Progenitor cell of endocrine pancreas (in vitro differentiated cells): Measurements from ENCODE around the gene CST7. TPM values are rescaled to one million over a fixed set of nuclear protein-coding genes. Genes with fewer than 3 reads are reported as not detected.

Experiments
- DNase-seq: peaks from one replicate; pipeline ENCODE4 v3.0.0; 2021; ENCODE audit warnings: low spot score; ENCODE audit not compliant: unreplicated experiment
- H3K27ac Mint-ChIP-seq: 2 replicates; pipeline ENCODE4 v1.8.0; 2021; ENCODE audit warnings: mild to moderate bottlenecking, moderate library complexity, mixed read lengths
- H3K27me3 Mint-ChIP-seq: 2 replicates; pipeline ENCODE4 v1.8.0; 2021; ENCODE audit warnings: mixed read lengths
- H3K36me3 Mint-ChIP-seq: 2 replicates; pipeline ENCODE4 v1.8.0; 2022; ENCODE audit warnings: mixed read lengths; ENCODE audit not compliant: insufficient read depth
- H3K4me1 Mint-ChIP-seq: 2 replicates; pipeline ENCODE4 v1.8.0; 2021; ENCODE audit warnings: low read depth, mixed read lengths
- H3K4me3 Mint-ChIP-seq: 2 replicates; pipeline ENCODE4 v1.8.0; 2021; ENCODE audit warnings: low read depth, mild to moderate bottlenecking, moderate library complexity, mixed read lengths
- H3K9me3 Mint-ChIP-seq: 2 replicates; pipeline ENCODE4 v1.8.0; 2021; ENCODE audit warnings: low read depth, mixed read lengths
- total RNA-seq: library from RNA; stranded (reverse); gene quantifications from 2 replicates; pipeline ENCODE4 v1.2.1, GENCODE V29; 2021
- TF ChIP-seq, protein P1 (sequence below): fragments of 200-600 bp; sonication (generic); IDR thresholded peaks from one replicate; pipeline ENCODE4 v1.5.0; 2021; ENCODE audit warnings: antibody characterized with exemption, mild to moderate bottlenecking; ENCODE audit not compliant: unreplicated experiment

Gene CST7
- total RNA-seq, 1 donor from 2014 or later, result not detected

GRCh38 chr20:24954151-24954550 is 5.1 kb downstream of the CST7 start:
- Mint-ChIP-seq H3K27me3 (no peaks in the 10 kb centered on the region), H3K36me3 (no peaks in the 10 kb centered on the region), H3K4me3 (no peak overlapping the region), H3K27ac (no peak overlapping the region), H3K4me1 (no peaks in the 10 kb centered on the region), H3K9me3 (no peaks in the 10 kb centered on the region)
- TF ChIP-seq, protein P1, sequence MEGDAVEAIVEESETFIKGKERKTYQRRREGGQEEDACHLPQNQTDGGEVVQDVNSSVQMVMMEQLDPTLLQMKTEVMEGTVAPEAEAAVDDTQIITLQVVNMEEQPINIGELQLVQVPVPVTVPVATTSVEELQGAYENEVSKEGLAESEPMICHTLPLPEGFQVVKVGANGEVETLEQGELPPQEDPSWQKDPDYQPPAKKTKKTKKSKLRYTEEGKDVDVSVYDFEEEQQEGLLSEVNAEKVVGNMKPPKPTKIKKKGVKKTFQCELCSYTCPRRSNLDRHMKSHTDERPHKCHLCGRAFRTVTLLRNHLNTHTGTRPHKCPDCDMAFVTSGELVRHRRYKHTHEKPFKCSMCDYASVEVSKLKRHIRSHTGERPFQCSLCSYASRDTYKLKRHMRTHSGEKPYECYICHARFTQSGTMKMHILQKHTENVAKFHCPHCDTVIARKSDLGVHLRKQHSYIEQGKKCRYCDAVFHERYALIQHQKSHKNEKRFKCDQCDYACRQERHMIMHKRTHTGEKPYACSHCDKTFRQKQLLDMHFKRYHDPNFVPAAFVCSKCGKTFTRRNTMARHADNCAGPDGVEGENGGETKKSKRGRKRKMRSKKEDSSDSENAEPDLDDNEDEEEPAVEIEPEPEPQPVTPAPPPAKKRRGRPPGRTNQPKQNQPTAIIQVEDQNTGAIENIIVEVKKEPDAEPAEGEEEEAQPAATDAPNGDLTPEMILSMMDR, result no peak
- no peak for DNase-seq

GRCh38 chr20:24954566-24954965 is 5.5 kb downstream of the CST7 start:
- Mint-ChIP-seq H3K27me3 (no peaks in the 10 kb centered on the region), H3K4me3 (no peak overlapping the region), H3K27ac (no peak overlapping the region), H3K36me3 (no peaks in the 10 kb centered on the region), H3K4me1 (no peaks in the 10 kb centered on the region), H3K9me3 (no peaks in the 10 kb centered on the region)
- DNase-seq, result no peak
- TF ChIP-seq, protein P1, result no peak

GRCh38 chr20:24955045-24955444 is 6.0 kb downstream of the CST7 start:
- Mint-ChIP-seq H3K4me3 (no peak overlapping the region), H3K9me3 (no peaks in the 10 kb centered on the region), H3K4me1 (no peaks in the 10 kb centered on the region), H3K27me3 (no peaks in the 10 kb centered on the region), H3K27ac (no peak overlapping the region), H3K36me3 (no peaks in the 10 kb centered on the region)
- DNase-seq, result no peak
- TF ChIP-seq, protein P1, result no peak

- no peak overlapping the region for H3K27ac Mint-ChIP-seq
- H3K27me3 Mint-ChIP-seq, result no peaks in the 10 kb centered on the region
- H3K36me3 Mint-ChIP-seq, result peaks cover 2% of the 10 kb centered on the region
- TF ChIP-seq, protein P1, result no peak
- H3K4me3 Mint-ChIP-seq, result no peak overlapping the region
- no peak for DNase-seq
- no peaks in the 10 kb centered on the region for H3K9me3 Mint-ChIP-seq
- H3K4me1 Mint-ChIP-seq, result peaks cover 2% of the 10 kb centered on the region
These were observed 7.2 kb downstream of the CST7 start for GRCh38 chr20:24956001-24956841.

DNA sequence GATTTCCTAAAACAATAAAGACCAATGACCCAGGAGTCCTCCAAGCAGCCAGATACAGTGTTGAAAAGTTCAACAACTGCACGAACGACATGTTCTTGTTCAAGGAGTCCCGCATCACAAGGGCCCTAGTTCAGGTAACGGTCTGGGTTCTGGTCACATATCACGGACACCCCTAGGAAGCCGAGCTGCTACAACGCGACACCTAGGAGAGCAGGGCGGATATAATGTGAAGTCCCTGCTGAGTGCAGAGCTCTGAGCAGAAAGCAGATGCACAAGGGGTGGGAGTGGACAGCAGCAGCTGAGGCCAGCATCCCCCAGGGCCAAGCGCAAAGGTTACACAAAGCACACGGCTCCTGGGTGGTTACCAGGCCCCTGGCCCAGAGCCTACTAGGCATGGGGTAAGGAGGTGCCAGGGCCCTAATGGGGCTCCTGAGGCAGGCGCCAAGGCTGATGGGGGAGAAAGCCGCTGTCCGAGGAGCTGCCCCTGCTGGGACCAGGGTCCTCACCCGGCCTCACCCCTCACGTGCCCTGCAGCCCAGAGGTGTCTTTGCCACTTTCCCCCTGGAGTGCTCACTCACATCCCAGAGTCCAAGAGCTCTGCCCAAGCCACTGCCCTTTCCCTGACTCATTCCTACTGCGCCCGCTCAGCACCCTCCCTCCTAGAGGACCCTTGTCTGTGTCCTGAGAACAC is 8.4 kb downstream of the CST7 start:
- TF ChIP-seq, protein P1, result no peak
- Mint-ChIP-seq H3K9me3 (no peaks in the 10 kb centered on the region), H3K27ac (no peak overlapping the region), H3K27me3 (no peaks in the 10 kb centered on the region), H3K4me1 (peaks cover 2% of the 10 kb centered on the region), H3K4me3 (no peak overlapping the region), H3K36me3 (peaks cover 2% of the 10 kb centered on the region)
- DNase-seq, result no peak
